Neural cell (in vitro differentiated cells): Measurements from ENCODE around the gene SCTR. TPM values are rescaled to one million over a fixed set of nuclear protein-coding genes. Genes with fewer than 3 reads are reported as not detected.

Experiments used
- H2AFZ ChIP-seq: fragments of 200-600, 300-800 bp; sonication (generic), shearing (Covaris generic); 2 replicates; pipeline ENCODE4 v1.6.0; 2014; ENCODE audit warnings: low read depth, mild to moderate bottlenecking, antibody characterized with exemption, low read length, moderate library complexity
- H3F3A ChIP-seq: fragments of 200-600 bp; shearing (Covaris generic); 2 replicates; pipeline ENCODE4 v1.6.1; 2016; ENCODE audit warnings: mild to moderate bottlenecking, moderate library complexity, mixed read lengths, antibody characterized with exemption, low read length; ENCODE audit not compliant: insufficient read depth, poor library complexity, severe bottlenecking
- H3K27ac ChIP-seq: fragments of 200-600, 300-800 bp; sonication (generic), shearing (Covaris generic); 2 replicates; pipeline ENCODE4 v1.5.1; 2014; ENCODE audit warnings: mild to moderate bottlenecking, low read length, moderate library complexity
- H3K27me3 ChIP-seq: fragments of 300-800, 200-600 bp; sonication (generic), shearing (Covaris generic); 2 replicates; pipeline ENCODE4 v1.6.0; 2014; ENCODE audit warnings: mild to moderate bottlenecking, low read depth, low read length, moderate library complexity; ENCODE audit not compliant: insufficient read depth
- H3K36me3 ChIP-seq: fragments of 300-800, 200-600 bp; sonication (generic), shearing (Covaris generic); 2 replicates; pipeline ENCODE4 v1.5.1; 2014; ENCODE audit warnings: mild to moderate bottlenecking, antibody characterized with exemption, low read length, moderate library complexity; ENCODE audit not compliant: insufficient read depth
- H3K4me2 ChIP-seq: fragments of 300-800, 200-600 bp; sonication (generic), shearing (Covaris generic); 2 replicates; pipeline ENCODE4 v1.6.0; 2014; ENCODE audit warnings: mild to moderate bottlenecking, low read length
- H3K4me3 ChIP-seq: fragments of 300-800, 200-600 bp; sonication (generic), shearing (Covaris generic); 2 replicates; pipeline ENCODE4 v1.5.1; 2014; ENCODE audit warnings: mild to moderate bottlenecking, low read length, moderate library complexity
- H3K79me2 ChIP-seq: fragments of 200-600 bp; shearing (Covaris generic); replicated peaks from 2 replicates; pipeline ENCODE4 v1.6.0; 2014; ENCODE audit warnings: mild to moderate bottlenecking, low read length, moderate library complexity; ENCODE audit not compliant: insufficient read depth
- H3K9ac ChIP-seq: fragments of 300-800, 200-600 bp; sonication (generic), shearing (Covaris generic); 2 replicates; pipeline ENCODE4 v1.6.1; 2016; ENCODE audit warnings: mild to moderate bottlenecking, low read length, mixed read lengths
- H3K9me2 ChIP-seq: fragments of 200-600 bp; shearing (Covaris generic); 2 replicates; pipeline ENCODE4 v1.6.1; 2016; ENCODE audit warnings: mild to moderate bottlenecking, low read length, mixed read lengths; ENCODE audit not compliant: insufficient read depth
- H3K9me3 ChIP-seq: fragments of 200-600, 300-800 bp; sonication (generic), shearing (Covaris generic); 2 replicates; pipeline ENCODE4 v1.6.1; 2016; ENCODE audit warnings: mild to moderate bottlenecking, mixed run types, low read length, moderate library complexity, mixed read lengths
- H4K20me1 ChIP-seq: fragments of 200-600 bp; shearing (Covaris generic); 2 replicates; pipeline ENCODE4 v1.6.1; 2016; ENCODE audit warnings: mild to moderate bottlenecking, mixed run types; ENCODE audit not compliant: insufficient read depth
- CTCF ChIP-seq: fragments of 450-650 bp; IDR thresholded peaks from 2 replicates; pipeline ENCODE4 v1.5.1; 2014; ENCODE audit warnings: antibody characterized with exemption, mild to moderate bottlenecking, moderate library complexity; ENCODE audit not compliant: poor library complexity, severe bottlenecking
- EP300 ChIP-seq: fragments of 450-650 bp; conservative IDR thresholded peaks from 2 replicates; pipeline ENCODE4 v1.6.1; 2014; ENCODE audit warnings: antibody characterized with exemption, mild to moderate bottlenecking, moderate library complexity; ENCODE audit not compliant: poor library complexity, severe bottlenecking
- EZH2 ChIP-seq: fragments of 200-600, 300-800 bp; shearing (Covaris generic), sonication (generic); IDR thresholded peaks from 2 replicates; pipeline ENCODE4 v1.6.1; 2014; ENCODE audit warnings: antibody characterized with exemption, low read length, borderline replicate concordance, mild to moderate bottlenecking; ENCODE audit not compliant: insufficient read depth, poor library complexity, severe bottlenecking
- MXI1 ChIP-seq: fragments of 450-650 bp; conservative IDR thresholded peaks from 2 replicates; pipeline ENCODE4 v1.6.1; 2014; ENCODE audit warnings: antibody characterized with exemption, mild to moderate bottlenecking; ENCODE audit not compliant: poor library complexity, severe bottlenecking
- POLR2AphosphoS5 ChIP-seq: IDR thresholded peaks from 2 replicates; pipeline ENCODE4 v1.6.1; 2012
- RAD21 ChIP-seq: fragments of 450-650 bp; conservative IDR thresholded peaks from 2 replicates; pipeline ENCODE4 v1.6.1; 2014; ENCODE audit warnings: antibody characterized with exemption, mild to moderate bottlenecking, moderate library complexity
- SMC3 ChIP-seq: fragments of 450-650 bp; conservative IDR thresholded peaks from 2 replicates; pipeline ENCODE4 v1.6.1; 2014; ENCODE audit warnings: antibody characterized with exemption, mild to moderate bottlenecking, moderate library complexity; ENCODE audit not compliant: poor library complexity
- TAF1 ChIP-seq: IDR thresholded peaks from 2 replicates; pipeline ENCODE4 v1.6.1; 2012; ENCODE audit warnings: low read depth
- polyA plus RNA-seq: library from polyadenylated mRNA; depleted of rRNA; stranded (reverse); fragments of >200 nt; gene quantifications from 2 replicates; pipeline ENCODE4 v1.2.3, GENCODE V29; 2014
- TF ChIP-seq, protein P1 (sequence below): IDR thresholded peaks from 2 replicates; pipeline ENCODE4 v1.6.1; 2012; ENCODE audit warnings: borderline replicate concordance

Gene SCTR
- polyA plus RNA-seq, 1 donor from 2014 or later, result 0.12 TPM

- TF ChIP-seq RAD21 (no peak), SMC3 (no peak), EZH2 (no peak), TAF1 (no peak), EP300 (no peak), CTCF (no peak), MXI1 (no peak), POLR2AphosphoS5 (no peak)
- TF ChIP-seq, protein P1, sequence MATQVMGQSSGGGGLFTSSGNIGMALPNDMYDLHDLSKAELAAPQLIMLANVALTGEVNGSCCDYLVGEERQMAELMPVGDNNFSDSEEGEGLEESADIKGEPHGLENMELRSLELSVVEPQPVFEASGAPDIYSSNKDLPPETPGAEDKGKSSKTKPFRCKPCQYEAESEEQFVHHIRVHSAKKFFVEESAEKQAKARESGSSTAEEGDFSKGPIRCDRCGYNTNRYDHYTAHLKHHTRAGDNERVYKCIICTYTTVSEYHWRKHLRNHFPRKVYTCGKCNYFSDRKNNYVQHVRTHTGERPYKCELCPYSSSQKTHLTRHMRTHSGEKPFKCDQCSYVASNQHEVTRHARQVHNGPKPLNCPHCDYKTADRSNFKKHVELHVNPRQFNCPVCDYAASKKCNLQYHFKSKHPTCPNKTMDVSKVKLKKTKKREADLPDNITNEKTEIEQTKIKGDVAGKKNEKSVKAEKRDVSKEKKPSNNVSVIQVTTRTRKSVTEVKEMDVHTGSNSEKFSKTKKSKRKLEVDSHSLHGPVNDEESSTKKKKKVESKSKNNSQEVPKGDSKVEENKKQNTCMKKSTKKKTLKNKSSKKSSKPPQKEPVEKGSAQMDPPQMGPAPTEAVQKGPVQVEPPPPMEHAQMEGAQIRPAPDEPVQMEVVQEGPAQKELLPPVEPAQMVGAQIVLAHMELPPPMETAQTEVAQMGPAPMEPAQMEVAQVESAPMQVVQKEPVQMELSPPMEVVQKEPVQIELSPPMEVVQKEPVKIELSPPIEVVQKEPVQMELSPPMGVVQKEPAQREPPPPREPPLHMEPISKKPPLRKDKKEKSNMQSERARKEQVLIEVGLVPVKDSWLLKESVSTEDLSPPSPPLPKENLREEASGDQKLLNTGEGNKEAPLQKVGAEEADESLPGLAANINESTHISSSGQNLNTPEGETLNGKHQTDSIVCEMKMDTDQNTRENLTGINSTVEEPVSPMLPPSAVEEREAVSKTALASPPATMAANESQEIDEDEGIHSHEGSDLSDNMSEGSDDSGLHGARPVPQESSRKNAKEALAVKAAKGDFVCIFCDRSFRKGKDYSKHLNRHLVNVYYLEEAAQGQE, result no peak
- no peaks in the 10 kb centered on the region for H3K9me3 ChIP-seq
- H3K4me2 ChIP-seq, result no peak overlapping the region
- no peak overlapping the region for H3K4me3 ChIP-seq
- H3K9ac ChIP-seq, result no peak overlapping the region
- no peaks in the 10 kb centered on the region for H3K9me2 ChIP-seq
- no peaks in the 10 kb centered on the region for H3F3A ChIP-seq
- H4K20me1 ChIP-seq, result no peaks in the 10 kb centered on the region
- no peak overlapping the region for H3K27ac ChIP-seq
- no peaks in the 10 kb centered on the region for H3K27me3 ChIP-seq
- H3K79me2 ChIP-seq, result no peaks in the 10 kb centered on the region
- no peaks in the 10 kb centered on the region for H3K36me3 ChIP-seq
- no peak overlapping the region for H2AFZ ChIP-seq
Measured at GRCh38 chr2:119485336-119486110, 38.8 kb downstream of the SCTR start.

GRCh38 chr2:119484834-119485233, 39.4 kb downstream of the SCTR start:
- Histone ChIP-seq H3K4me2 (no peak overlapping the region), H3K4me3 (no peak overlapping the region), H3K9me3 (no peaks in the 10 kb centered on the region), H3K9ac (no peak overlapping the region), H3K36me3 (no peaks in the 10 kb centered on the region), H3K27me3 (no peaks in the 10 kb centered on the region), H3K79me2 (no peaks in the 10 kb centered on the region), H4K20me1 (no peaks in the 10 kb centered on the region), H3K9me2 (no peaks in the 10 kb centered on the region), H3F3A (no peaks in the 10 kb centered on the region), H2AFZ (no peak overlapping the region), H3K27ac (no peak overlapping the region)
- TF ChIP-seq TAF1 (no peak), MXI1 (no peak), RAD21 (no peak), EP300 (no peak), CTCF (no peak), POLR2AphosphoS5 (no peak), EZH2 (no peak), SMC3 (no peak)
- TF ChIP-seq, protein P1, result no peak
